Breast epithelium (tissue), 4 donors: ENCODE data around the gene RBBP8. TPM values are rescaled to one million over a fixed set of nuclear protein-coding genes. Genes with fewer than 3 reads are reported as not detected.
"Not testable (repeated sequence)": the region's sequence is repeated elsewhere in the genome, so short reads cannot be mapped to it uniquely, and the experiment has no call there.

Experiments
- DNase-seq, 2 donors: peaks; one replicate each; pipeline ENCODE4 v3.0.0-alpha.2; 2019; ENCODE audit warnings: low spot score in 2 of 2
- H3K27ac ChIP-seq, 2 donors: fragments of 200-600 bp; sonication (generic) in 1 of 2; one replicate each; pipeline ENCODE4 v1.5.1; 2016 to 2019; ENCODE audit warnings: mild to moderate bottlenecking in 1 of 2
- H3K27me3 ChIP-seq, 2 donors: fragments of 200-600 bp; sonication (generic) in 1 of 2; one replicate each; pipeline versions ENCODE4 v1.5.1 to v1.6.0; 2017 to 2019; ENCODE audit warnings: control low read depth in 1 of 2, mild to moderate bottlenecking in 1 of 2
- H3K36me3 ChIP-seq: fragments of 200-600 bp; one replicate; pipeline ENCODE4 v1.5.1; 2019
- H3K4me1 ChIP-seq, 2 donors: fragments of 200-600 bp; sonication (generic); one replicate each; pipeline ENCODE4 v1.5.1; 2016 to 2019; ENCODE audit warnings: control low read depth in 1 of 2
- H3K4me3 ChIP-seq, 3 donors: fragments of 200-600 bp; sonication (generic); 1 replicate in 2 of 3; 2 replicates in 1 of 3; pipeline ENCODE4 v1.5.1; 2016 to 2019; ENCODE audit warnings: mild to moderate bottlenecking in 3 of 3, moderate library complexity in 2 of 3
- H3K9me3 ChIP-seq, 2 donors: fragments of 200-600 bp; sonication (generic) in 1 of 2; one replicate each; pipeline ENCODE4 v1.5.1; 2016 to 2019; ENCODE audit warnings: control low read depth in 1 of 2
- POLR2A ChIP-seq: fragments of 450-650 bp; IDR thresholded peaks from one replicate; pipeline ENCODE4 v1.6.1; 2016; ENCODE audit warnings: antibody characterized with exemption, mild to moderate bottlenecking, moderate library complexity
- POLR2AphosphoS5 ChIP-seq, 3 donors: sonication (generic); formaldehyde crosslinking; IDR thresholded peaks; one replicate each; pipeline ENCODE4 v1.6.1; 2017; ENCODE audit warnings: antibody characterized with exemption in 3 of 3
- intact Hi-C: fragments of 100-400 bp; cut with DNase I; formaldehyde crosslinking; loops from one replicate; pipeline ENCODE4 v1.15.1; 2023; ENCODE audit warnings: low total_unique reads
- total RNA-seq, 3 donors: library from RNA; depleted of rRNA; stranded (reverse); fragments of >200 nt; gene quantifications; one replicate each; pipeline ENCODE4 v1.1.0, GENCODE V29; 2016
- TF ChIP-seq, protein P1 (sequence below), 3 donors: fragments of 450-650 bp; IDR thresholded peaks; one replicate each; pipeline ENCODE4 v1.5.1; 2016 to 2017; ENCODE audit warnings: antibody characterized with exemption in 3 of 3, mild to moderate bottlenecking in 3 of 3, moderate library complexity in 3 of 3

The RBBP8 gene
- total RNA-seq, 3 donors from 2014 or later, result 19.4 to 117 (median 76.4) TPM

DNA sequence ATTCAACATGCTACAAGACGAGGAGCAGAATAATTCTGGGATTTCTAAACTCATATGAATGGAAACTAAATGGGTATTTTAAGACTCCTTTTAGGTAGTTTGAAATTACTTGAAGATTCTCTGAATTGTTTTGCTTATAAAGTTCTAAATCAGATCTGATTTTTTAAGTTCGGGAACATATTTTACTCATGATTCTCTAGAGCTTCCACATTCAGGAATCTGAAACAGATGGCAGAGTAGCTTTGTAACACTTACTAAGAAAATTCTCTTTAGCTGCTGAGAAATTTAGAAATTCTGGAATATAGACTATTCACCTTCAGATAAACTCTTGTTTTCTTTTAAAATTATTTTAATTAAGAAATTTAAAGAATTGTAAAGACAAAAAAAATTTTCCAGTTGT lies 13.7 kb downstream of the RBBP8 start:
- no peak overlapping the region for H3K4me3 ChIP-seq
- no peaks in the 10 kb centered on the region for H3K36me3 ChIP-seq
- DNase-seq, result no peak
- no peaks in the 10 kb centered on the region for H3K9me3 ChIP-seq
- peaks cover 0 to 8% of the 10 kb centered on the region in 2 donors for H3K4me1 ChIP-seq
- no peaks in the 10 kb centered on the region for H3K27me3 ChIP-seq
- intact Hi-C loops, result loop anchor here (10.0 kb wide), 1 partner anchor 392 kb away; no protein-coding TSS in a partner anchor
- TF ChIP-seq POLR2A, result no peak
- TF ChIP-seq, protein P1, sequence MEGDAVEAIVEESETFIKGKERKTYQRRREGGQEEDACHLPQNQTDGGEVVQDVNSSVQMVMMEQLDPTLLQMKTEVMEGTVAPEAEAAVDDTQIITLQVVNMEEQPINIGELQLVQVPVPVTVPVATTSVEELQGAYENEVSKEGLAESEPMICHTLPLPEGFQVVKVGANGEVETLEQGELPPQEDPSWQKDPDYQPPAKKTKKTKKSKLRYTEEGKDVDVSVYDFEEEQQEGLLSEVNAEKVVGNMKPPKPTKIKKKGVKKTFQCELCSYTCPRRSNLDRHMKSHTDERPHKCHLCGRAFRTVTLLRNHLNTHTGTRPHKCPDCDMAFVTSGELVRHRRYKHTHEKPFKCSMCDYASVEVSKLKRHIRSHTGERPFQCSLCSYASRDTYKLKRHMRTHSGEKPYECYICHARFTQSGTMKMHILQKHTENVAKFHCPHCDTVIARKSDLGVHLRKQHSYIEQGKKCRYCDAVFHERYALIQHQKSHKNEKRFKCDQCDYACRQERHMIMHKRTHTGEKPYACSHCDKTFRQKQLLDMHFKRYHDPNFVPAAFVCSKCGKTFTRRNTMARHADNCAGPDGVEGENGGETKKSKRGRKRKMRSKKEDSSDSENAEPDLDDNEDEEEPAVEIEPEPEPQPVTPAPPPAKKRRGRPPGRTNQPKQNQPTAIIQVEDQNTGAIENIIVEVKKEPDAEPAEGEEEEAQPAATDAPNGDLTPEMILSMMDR (IDR thresholded peaks at IDR 0.05), result no peak
- no peak for TF ChIP-seq POLR2AphosphoS5 (IDR thresholded peaks at IDR 0.05)
- no peak overlapping the region for H3K27ac ChIP-seq

DNA sequence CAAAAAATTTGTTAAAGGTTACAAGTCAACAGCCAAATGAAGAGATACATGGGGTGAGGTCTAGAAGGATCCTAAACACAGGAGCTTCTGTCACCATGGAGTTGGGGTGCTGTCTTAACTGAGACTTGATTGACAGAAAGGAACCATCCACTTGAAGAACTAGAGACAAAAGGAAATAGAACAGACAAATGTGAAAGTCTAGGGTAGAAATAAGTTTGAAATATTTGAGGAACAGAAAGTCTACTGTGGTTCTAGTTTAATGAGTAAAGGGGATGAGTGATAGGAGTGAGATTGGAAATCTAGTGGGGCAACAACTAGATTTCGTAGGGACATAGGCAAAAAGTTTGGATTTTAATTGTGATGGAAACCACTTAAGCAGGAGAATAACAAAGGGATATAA lies 18.7 kb downstream of the RBBP8 start:
- H3K36me3 ChIP-seq, result no peaks in the 10 kb centered on the region
- intact Hi-C loops, result no loop called here
- no peak overlapping the region for H3K4me3 ChIP-seq
- no peaks in the 10 kb centered on the region for H3K27me3 ChIP-seq
- DNase-seq, result no peak
- no peak overlapping the region for H3K27ac ChIP-seq
- peaks cover 0 to 8% of the 10 kb centered on the region in 2 donors for H3K4me1 ChIP-seq
- no peaks in the 10 kb centered on the region for H3K9me3 ChIP-seq
- TF ChIP-seq, protein P1 (IDR thresholded peaks at IDR 0.05), result no peak
- no peak for TF ChIP-seq POLR2A
- no peak for TF ChIP-seq POLR2AphosphoS5 (IDR thresholded peaks at IDR 0.05)

DNA sequence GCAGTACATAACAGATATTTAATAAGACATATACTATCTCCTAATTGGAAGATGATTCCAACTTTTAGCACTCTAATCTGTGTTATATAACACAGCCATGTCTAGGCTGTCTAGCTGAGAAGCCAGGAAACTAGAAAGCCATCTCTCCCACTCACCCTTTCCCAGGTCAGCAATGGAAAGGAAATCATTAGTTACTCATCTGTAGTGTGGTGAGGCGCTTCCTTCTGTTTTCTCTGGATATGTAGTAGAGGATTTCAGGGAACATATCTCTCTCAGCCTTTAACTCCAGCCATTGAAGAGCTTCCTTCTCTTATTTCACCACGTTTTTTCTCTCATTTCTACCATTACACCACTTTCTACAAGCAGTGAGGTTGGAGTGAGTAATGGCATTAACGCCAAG lies 19.4 kb downstream of the RBBP8 start:
- H3K4me1 ChIP-seq, result peaks cover 0 to 5% of the 10 kb centered on the region in 2 donors
- H3K27ac ChIP-seq, result no peak overlapping the region
- no peaks in the 10 kb centered on the region for H3K9me3 ChIP-seq
- no peak for DNase-seq
- TF ChIP-seq POLR2A (no peak), POLR2AphosphoS5 (IDR thresholded peaks at IDR 0.05) (no peak)
- TF ChIP-seq, protein P1 (IDR thresholded peaks at IDR 0.05), result no peak
- no peaks in the 10 kb centered on the region for H3K27me3 ChIP-seq
- H3K36me3 ChIP-seq, result no peaks in the 10 kb centered on the region
- intact Hi-C loops, result no loop called here
- H3K4me3 ChIP-seq, result no peak overlapping the region

DNA sequence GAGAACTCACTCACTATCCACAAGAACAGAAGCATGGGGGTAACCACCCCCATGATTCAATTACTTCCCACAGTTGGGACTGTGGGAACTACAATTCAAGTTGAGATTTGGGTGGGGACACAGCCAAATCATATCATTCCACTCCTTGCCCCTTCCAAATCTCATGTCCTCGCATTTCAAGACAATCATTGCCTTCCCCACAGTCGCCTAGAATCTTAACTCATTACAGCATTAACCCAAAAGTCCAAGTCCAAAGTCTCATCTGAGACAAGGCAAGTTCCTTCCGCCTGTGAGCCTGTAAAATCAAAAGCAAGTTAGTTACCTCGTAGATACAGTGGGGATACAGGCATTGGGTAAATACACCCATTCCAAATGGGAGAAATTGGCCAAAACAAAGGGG lies 20.9 kb downstream of the RBBP8 start:
- H3K4me1 ChIP-seq, DNase-seq, H3K4me3 ChIP-seq, H3K9me3 ChIP-seq, H3K27ac ChIP-seq, H3K27me3 ChIP-seq, H3K36me3 ChIP-seq, intact Hi-C loops: not testable (repeated sequence)

DNA sequence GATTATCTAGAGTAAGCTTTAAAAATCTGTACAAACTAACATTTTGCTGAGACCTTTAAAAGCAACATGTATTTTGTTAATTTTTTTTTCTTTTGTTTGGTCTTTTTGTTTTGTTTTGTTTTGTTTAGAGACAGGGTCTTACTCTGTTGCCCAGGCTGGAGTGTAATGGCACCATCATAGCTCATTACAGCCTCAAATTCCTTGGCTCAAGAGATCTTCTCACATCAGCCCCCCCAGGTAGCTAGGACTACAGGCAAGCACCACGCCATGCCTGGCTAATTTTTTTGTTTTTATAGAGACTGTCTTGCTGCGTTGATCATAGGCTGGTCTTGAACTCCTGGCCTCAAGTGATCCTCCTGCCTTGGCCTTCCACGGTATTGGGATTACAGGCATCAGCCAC lies 23.1 kb downstream of the RBBP8 start:
- Histone ChIP-seq H3K27me3 (no peaks in the 10 kb centered on the region), H3K9me3 (no peaks in the 10 kb centered on the region), H3K36me3 (no peaks in the 10 kb centered on the region), H3K27ac (no peak overlapping the region), H3K4me3 (no peak overlapping the region), H3K4me1 (no peaks in the 10 kb centered on the region)
- TF ChIP-seq, protein P1 (IDR thresholded peaks at IDR 0.05), result no peak
- no peak for TF ChIP-seq POLR2AphosphoS5 (IDR thresholded peaks at IDR 0.05)
- no peak for TF ChIP-seq POLR2A
- intact Hi-C loops, result no loop called here
- no peak for DNase-seq

DNA sequence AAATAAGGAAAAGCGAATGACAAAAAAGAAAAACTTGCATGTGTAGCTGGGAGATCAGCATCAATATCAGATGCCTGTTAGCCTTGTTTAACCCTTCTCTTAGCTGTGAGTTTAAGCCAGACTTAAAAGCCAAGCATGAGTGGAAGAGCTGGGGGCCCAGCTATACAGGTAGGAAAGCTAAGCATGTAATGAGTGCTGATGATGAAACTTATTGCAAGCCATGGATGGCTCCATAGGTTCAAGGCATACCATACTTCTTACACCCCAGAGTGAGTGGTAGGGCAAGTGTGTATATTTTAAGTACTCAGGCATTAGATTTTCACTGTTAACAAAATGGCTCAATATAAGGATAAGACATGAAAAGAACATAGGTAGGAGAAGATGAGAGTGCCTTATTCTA lies 28.0 kb downstream of the RBBP8 start:
- no peak overlapping the region for H3K27ac ChIP-seq
- H3K4me1 ChIP-seq, result no peaks in the 10 kb centered on the region
- no peak for DNase-seq
- intact Hi-C loops, result no loop called here
- no peaks in the 10 kb centered on the region for H3K27me3 ChIP-seq
- H3K9me3 ChIP-seq, result no peaks in the 10 kb centered on the region
- TF ChIP-seq POLR2AphosphoS5 (IDR thresholded peaks at IDR 0.05) (no peak), POLR2A (no peak)
- TF ChIP-seq, protein P1 (IDR thresholded peaks at IDR 0.05), result no peak
- no peaks in the 10 kb centered on the region for H3K36me3 ChIP-seq
- H3K4me3 ChIP-seq, result no peak overlapping the region
